Measurements from ENCODE around the gene RPL38.

RPL38 gene

DNA sequence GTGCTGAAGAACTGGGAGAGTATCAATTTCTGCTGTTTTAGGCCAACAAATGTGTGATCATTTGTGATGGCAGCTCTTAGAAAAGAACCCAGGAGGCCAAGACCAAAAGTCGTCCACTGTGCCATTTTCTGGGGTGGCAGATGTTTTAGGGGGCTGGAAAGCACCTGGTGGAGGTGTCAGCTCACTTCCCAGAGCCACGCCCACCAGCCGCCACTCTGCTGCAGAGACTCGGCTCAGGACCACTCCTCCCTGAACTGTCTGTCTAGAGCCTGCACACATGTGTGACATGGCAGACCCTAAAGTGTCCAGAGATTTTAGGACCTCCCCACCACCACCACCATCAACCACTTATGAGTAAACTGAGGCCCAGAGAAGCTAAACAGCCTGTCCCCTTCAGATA, 23.9 kb upstream of the RPL38 start:
- no peaks in the 10 kb centered on the region for H3K9me3 ChIP-seq (ENCODE audit: control insufficient read depth, low read length)

DNA sequence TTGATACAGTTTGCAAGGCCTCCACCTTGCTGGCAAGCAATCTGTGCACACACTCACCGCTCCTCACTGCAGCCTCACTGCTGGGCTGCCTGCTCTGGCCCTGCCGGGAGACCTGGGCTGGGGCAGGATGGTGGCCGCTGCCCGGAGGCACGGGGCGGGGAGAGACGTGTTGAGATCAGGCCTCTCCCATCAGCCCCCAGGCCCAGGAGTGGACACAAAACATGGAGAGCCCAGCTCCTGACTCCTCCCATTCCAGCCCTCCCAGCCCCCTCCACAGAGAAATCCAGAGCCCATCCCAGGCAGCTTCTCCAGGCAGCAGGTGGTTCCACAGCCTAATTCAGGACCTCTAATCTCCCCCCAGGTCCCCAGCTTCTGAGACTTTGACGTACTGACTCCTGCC, 23.1 kb upstream of the RPL38 start:
- Histone ChIP-seq H2BK12ac (ENCODE audit: low read length in 2 of 2) (no peak overlapping the region), H4K91ac (ENCODE audit: low read length) (no peak overlapping the region)

More for the DNA sequence above, 23.9 kb upstream of the RPL38 start:
- Histone ChIP-seq H2AK5ac (ENCODE audit: low read length, severe bottlenecking) (no peak overlapping the region), H3K14ac (ENCODE audit: low read length in 2 of 2) (no peak overlapping the region), H3K4ac (ENCODE audit: low read depth in 1 of 2, low read length in 2 of 2) (no peak overlapping the region), H4K91ac (ENCODE audit: low read length) (no peak overlapping the region), H2BK120ac (ENCODE audit: low read depth, low read length) (no peak overlapping the region), H3K4me2 (ENCODE audit: low read length, poor library complexity, severe bottlenecking) (no peak overlapping the region), H3K18ac (ENCODE audit: low read depth in 1 of 2, low read length in 2 of 2) (no peak overlapping the region), H3K9ac (ENCODE audit: low read length) (no peak overlapping the region), H3K4me3 (ENCODE audit: insufficient read depth in 1 of 2, low read depth in 1 of 2, low read length in 2 of 2) (no peak overlapping the region), H3K36me3 (ENCODE audit: control insufficient read depth in 1 of 2, insufficient read depth in 2 of 2, low read depth in 1 of 2, low read length in 2 of 2) (no peaks in the 10 kb centered on the region), H3K23ac (ENCODE audit: low read length in 2 of 2) (no peak overlapping the region), H2BK12ac (ENCODE audit: low read length in 2 of 2) (no peak overlapping the region), H4K8ac (ENCODE audit: low read length) (no peak overlapping the region), H3K79me1 (replicated peaks; ENCODE audit: low read length, poor library complexity, severe bottlenecking) (no peaks in the 10 kb centered on the region), H2AFZ (ENCODE audit: low read depth, low read length) (no peak overlapping the region), H3K4me1 (ENCODE audit: control insufficient read depth, insufficient read depth, low read depth, low read length) (peaks cover 9% of the 10 kb centered on the region), H3K27me3 (ENCODE audit: control insufficient read depth in 1 of 2, insufficient read depth in 1 of 2, low read length in 2 of 2) (peaks cover 33 to 71% of the 10 kb centered on the region in 2 experiments), H2BK15ac (ENCODE audit: low read depth, poor library complexity, severe bottlenecking) (no peak overlapping the region), H3K27ac (ENCODE audit: low read length, poor library complexity, severe bottlenecking) (no peak overlapping the region), H2BK5ac (ENCODE audit: low read depth, low read length, poor library complexity, severe bottlenecking) (no peak overlapping the region)
- DNase-seq: no peak
- 58% methylated on average over 4 of the region's 4 CpGs for WGBS

GRCh38 chr17:74181341-74181740, 22.1 kb upstream of the RPL38 start:
- peaks cover 25 to 67% of the 10 kb centered on the region in 2 experiments for H3K27me3 ChIP-seq (ENCODE audit: control insufficient read depth in 1 of 2, insufficient read depth in 1 of 2, low read length in 2 of 2)
- no peak overlapping the region for H3K23ac ChIP-seq (ENCODE audit: low read length in 2 of 2)
- H2AFZ ChIP-seq (ENCODE audit: low read depth, low read length): no peak overlapping the region
- H2BK12ac ChIP-seq (ENCODE audit: low read length in 2 of 2): no peak overlapping the region
- WGBS: 81% methylated on average over 2 of the region's 4 CpGs
- H3K4me2 ChIP-seq (ENCODE audit: low read length, poor library complexity, severe bottlenecking): no peak overlapping the region
- no peaks in the 10 kb centered on the region for H3K79me1 ChIP-seq (replicated peaks; ENCODE audit: low read length, poor library complexity, severe bottlenecking)
- H4K8ac ChIP-seq (ENCODE audit: low read length): no peak overlapping the region
- no peak overlapping the region for H3K9ac ChIP-seq (ENCODE audit: low read length)
- H3K4me1 ChIP-seq (ENCODE audit: control insufficient read depth, insufficient read depth, low read depth, low read length): peaks cover 9% of the 10 kb centered on the region
- H3K18ac ChIP-seq (ENCODE audit: low read depth in 1 of 2, low read length in 2 of 2): no peak overlapping the region
- no peak overlapping the region for H3K4me3 ChIP-seq (ENCODE audit: insufficient read depth in 1 of 2, low read depth in 1 of 2, low read length in 2 of 2)
- no peak overlapping the region for H2BK120ac ChIP-seq (ENCODE audit: low read depth, low read length)
- DNase-seq: no peak
- no peaks in the 10 kb centered on the region for H3K36me3 ChIP-seq (ENCODE audit: control insufficient read depth in 1 of 2, insufficient read depth in 2 of 2, low read depth in 1 of 2, low read length in 2 of 2)
- H2BK5ac ChIP-seq (ENCODE audit: low read depth, low read length, poor library complexity, severe bottlenecking): no peak overlapping the region
- no peak overlapping the region for H3K14ac ChIP-seq (ENCODE audit: low read length in 2 of 2)
- no peak overlapping the region for H4K91ac ChIP-seq (ENCODE audit: low read length)
- no peak overlapping the region for H2AK5ac ChIP-seq (ENCODE audit: low read length, severe bottlenecking)
- no peak overlapping the region for H3K4ac ChIP-seq (ENCODE audit: low read depth in 1 of 2, low read length in 2 of 2)
- no peaks in the 10 kb centered on the region for H3K9me3 ChIP-seq (ENCODE audit: control insufficient read depth, low read length)
- H2BK15ac ChIP-seq (ENCODE audit: low read depth, poor library complexity, severe bottlenecking): no peak overlapping the region
- no peak overlapping the region for H3K27ac ChIP-seq (ENCODE audit: low read length, poor library complexity, severe bottlenecking)

More for the DNA sequence above, 23.1 kb upstream of the RPL38 start:
- Histone ChIP-seq H3K4ac (ENCODE audit: low read depth in 1 of 2, low read length in 2 of 2) (no peak overlapping the region), H3K36me3 (ENCODE audit: control insufficient read depth in 1 of 2, insufficient read depth in 2 of 2, low read depth in 1 of 2, low read length in 2 of 2) (no peaks in the 10 kb centered on the region), H3K9me3 (ENCODE audit: control insufficient read depth, low read length) (no peaks in the 10 kb centered on the region), H3K23ac (ENCODE audit: low read length in 2 of 2) (no peak overlapping the region), H2BK120ac (ENCODE audit: low read depth, low read length) (no peak overlapping the region), H3K18ac (ENCODE audit: low read depth in 1 of 2, low read length in 2 of 2) (no peak overlapping the region), H2BK15ac (ENCODE audit: low read depth, poor library complexity, severe bottlenecking) (no peak overlapping the region), H3K14ac (ENCODE audit: low read length in 2 of 2) (no peak overlapping the region), H4K8ac (ENCODE audit: low read length) (no peak overlapping the region), H2AFZ (ENCODE audit: low read depth, low read length) (no peak overlapping the region), H3K27me3 (ENCODE audit: control insufficient read depth in 1 of 2, insufficient read depth in 1 of 2, low read length in 2 of 2) (peaks cover 30 to 66% of the 10 kb centered on the region in 2 experiments), H3K9ac (ENCODE audit: low read length) (no peak overlapping the region), H3K79me1 (replicated peaks; ENCODE audit: low read length, poor library complexity, severe bottlenecking) (no peaks in the 10 kb centered on the region), H2AK5ac (ENCODE audit: low read length, severe bottlenecking) (no peak overlapping the region), H3K27ac (ENCODE audit: low read length, poor library complexity, severe bottlenecking) (no peak overlapping the region), H3K4me1 (ENCODE audit: control insufficient read depth, insufficient read depth, low read depth, low read length) (peaks cover 9% of the 10 kb centered on the region), H2BK5ac (ENCODE audit: low read depth, low read length, poor library complexity, severe bottlenecking) (no peak overlapping the region), H3K4me2 (ENCODE audit: low read length, poor library complexity, severe bottlenecking) (no peak overlapping the region), H3K4me3 (ENCODE audit: insufficient read depth in 1 of 2, low read depth in 1 of 2, low read length in 2 of 2) (no peak overlapping the region)
- DNase-seq: no peak
- WGBS: 70% methylated on average over 8 of the region's 8 CpGs

DNA sequence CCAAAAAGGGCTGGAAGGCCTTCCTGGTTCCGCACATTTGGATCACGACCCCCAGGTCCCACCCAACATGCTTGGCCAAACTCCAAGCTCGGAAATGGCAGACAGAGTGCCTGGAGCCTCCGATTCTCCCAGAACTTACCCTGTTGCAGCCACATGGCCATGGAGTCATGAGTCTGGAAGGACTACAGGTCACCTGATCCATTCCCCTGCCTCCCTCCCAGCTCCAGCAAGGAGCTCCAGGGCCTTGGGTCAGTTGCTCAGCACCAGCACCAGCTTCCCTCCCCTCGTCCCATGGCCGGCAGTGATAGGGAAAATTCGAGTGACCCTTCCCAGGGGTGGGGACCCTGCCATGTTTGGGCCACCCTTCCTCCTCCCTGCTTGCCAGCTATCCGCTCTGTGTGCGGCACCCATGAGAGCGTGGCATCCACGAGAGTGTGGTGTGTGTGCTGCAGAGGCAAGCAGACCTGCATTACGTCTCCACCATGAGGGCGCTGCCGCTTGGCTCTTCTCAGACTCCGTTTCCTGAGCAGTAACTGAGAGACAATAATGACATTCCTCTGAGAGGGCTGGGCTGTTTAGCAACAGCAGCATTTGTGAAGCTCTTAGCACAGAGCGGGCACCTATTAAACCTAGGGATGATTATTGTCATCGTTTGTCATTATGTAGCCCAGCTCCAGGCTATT, 21.3 kb upstream of the RPL38 start:
- no peak overlapping the region for H3K4me2 ChIP-seq (ENCODE audit: low read length, poor library complexity, severe bottlenecking)
- peaks cover 26 to 74% of the 10 kb centered on the region in 2 experiments for H3K27me3 ChIP-seq (ENCODE audit: control insufficient read depth in 1 of 2, insufficient read depth in 1 of 2, low read length in 2 of 2)
- no peak overlapping the region for H2BK5ac ChIP-seq (ENCODE audit: low read depth, low read length, poor library complexity, severe bottlenecking)
- H2AK5ac ChIP-seq (ENCODE audit: low read length, severe bottlenecking): no peak overlapping the region
- H3K27ac ChIP-seq (ENCODE audit: low read length, poor library complexity, severe bottlenecking): no peak overlapping the region
- no peak overlapping the region for H2BK15ac ChIP-seq (ENCODE audit: low read depth, poor library complexity, severe bottlenecking)
- no peak overlapping the region for H3K23ac ChIP-seq (ENCODE audit: low read length in 2 of 2)
- no peak overlapping the region for H4K91ac ChIP-seq (ENCODE audit: low read length)
- no peak overlapping the region for H3K18ac ChIP-seq (ENCODE audit: low read depth in 1 of 2, low read length in 2 of 2)
- H3K4ac ChIP-seq (ENCODE audit: low read depth in 1 of 2, low read length in 2 of 2): no peak overlapping the region
- 78% methylated on average over 17 of the region's 17 CpGs for WGBS
- no peak overlapping the region for H3K14ac ChIP-seq (ENCODE audit: low read length in 2 of 2)
- H3K36me3 ChIP-seq (ENCODE audit: control insufficient read depth in 1 of 2, insufficient read depth in 2 of 2, low read depth in 1 of 2, low read length in 2 of 2): no peaks in the 10 kb centered on the region
- H3K9ac ChIP-seq (ENCODE audit: low read length): no peak overlapping the region
- H4K8ac ChIP-seq (ENCODE audit: low read length): no peak overlapping the region
- H3K4me1 ChIP-seq (ENCODE audit: control insufficient read depth, insufficient read depth, low read depth, low read length): peaks cover 7% of the 10 kb centered on the region
- no peaks in the 10 kb centered on the region for H3K9me3 ChIP-seq (ENCODE audit: control insufficient read depth, low read length)
- DNase-seq: no peak
- H3K4me3 ChIP-seq (ENCODE audit: insufficient read depth in 1 of 2, low read depth in 1 of 2, low read length in 2 of 2): peak overlapping the region in 1 of 2 experiments; percentile 20
- peak overlapping the region in 1 of 2 experiments; percentile 18 for H2BK12ac ChIP-seq (ENCODE audit: low read length in 2 of 2)
- H3K79me1 ChIP-seq (replicated peaks; ENCODE audit: low read length, poor library complexity, severe bottlenecking): no peaks in the 10 kb centered on the region
- H2AFZ ChIP-seq (ENCODE audit: low read depth, low read length): no peak overlapping the region
- H2BK120ac ChIP-seq (ENCODE audit: low read depth, low read length): no peak overlapping the region
